IPS-15b (cell line): ENCODE results near the gene ARID3C.
A peak's percentile ranks its signal among the peaks of the same experiment; 100 is the strongest.
"Not testable (repeated sequence)": the region's sequence is repeated elsewhere in the genome, so short reads cannot be mapped to it uniquely, and the experiment has no call there.

Source experiments
- H3K27me3 ChIP-seq: one replicate; pipeline ENCODE4 v1.6.1; 2013; ENCODE audit warnings: low read length; ENCODE audit not compliant: control insufficient read depth, insufficient read depth
- H3K36me3 ChIP-seq: one replicate; pipeline ENCODE4 v1.6.1; 2013; ENCODE audit warnings: low read length; ENCODE audit not compliant: control insufficient read depth, insufficient read depth
- H3K4me1 ChIP-seq: one replicate; pipeline ENCODE4 v1.6.1; 2013; ENCODE audit warnings: mild to moderate bottlenecking, low read length; ENCODE audit not compliant: control insufficient read depth, insufficient read depth
- H3K4me3 ChIP-seq: one replicate; pipeline ENCODE4 v1.5.1; 2013; ENCODE audit warnings: low read depth, low read length
- H3K9ac ChIP-seq: one replicate; pipeline ENCODE4 v1.6.1; 2013; ENCODE audit warnings: low read depth, mild to moderate bottlenecking, low read length
- H3K9me3 ChIP-seq: one replicate; pipeline ENCODE4 v1.6.1; 2013; ENCODE audit warnings: mild to moderate bottlenecking, low read length; ENCODE audit not compliant: control insufficient read depth, insufficient read depth

Gene ARID3C

DNA sequence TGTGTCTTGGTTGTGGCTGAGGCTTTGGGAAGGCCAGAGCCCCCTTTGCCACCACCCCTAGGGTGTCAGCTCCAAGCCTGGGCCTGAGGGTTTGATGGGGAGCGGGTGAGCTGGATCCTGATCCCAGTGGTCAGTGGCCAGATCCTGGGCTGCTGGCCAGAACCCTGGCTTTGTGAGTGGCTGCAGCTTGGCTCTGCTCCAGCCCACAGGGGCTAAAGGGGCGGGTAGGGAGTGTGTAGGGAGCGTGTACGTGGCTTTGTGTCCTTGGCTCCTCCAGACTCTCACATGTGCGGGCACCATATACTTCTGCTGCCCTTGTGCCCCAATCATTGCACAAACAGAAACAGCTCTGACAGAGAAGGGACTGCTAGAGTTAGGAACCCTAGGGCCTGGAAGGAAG lies 21.9 kb upstream of the ARID3C start:
- Histone ChIP-seq H3K4me1 (peaks cover 26% of the 10 kb centered on the region), H3K4me3 (peak overlapping the region; percentile 45), H3K27me3 (no peaks in the 10 kb centered on the region), H3K9ac (no peak overlapping the region), H3K36me3 (peaks cover 13% of the 10 kb centered on the region), H3K9me3 (no peaks in the 10 kb centered on the region)

DNA sequence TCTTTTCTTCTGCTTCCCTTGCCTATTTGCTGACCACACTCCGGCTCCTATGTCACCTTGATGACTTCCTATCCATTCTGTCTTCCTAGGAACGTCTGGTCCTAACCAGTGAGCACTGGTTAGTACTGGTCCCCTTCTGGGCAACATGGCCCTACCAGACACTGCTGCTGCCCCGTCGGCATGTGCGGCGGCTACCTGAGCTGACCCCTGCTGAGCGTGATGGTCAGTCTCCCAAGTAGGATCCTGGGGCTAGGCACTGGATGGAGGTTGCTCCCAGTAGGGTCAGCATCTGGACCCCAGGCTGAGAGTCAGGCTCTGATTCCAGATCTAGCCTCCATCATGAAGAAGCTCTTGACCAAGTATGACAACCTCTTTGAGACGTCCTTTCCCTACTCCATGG lies 19.8 kb upstream of the ARID3C start:
- no peaks in the 10 kb centered on the region for H3K27me3 ChIP-seq
- peaks cover 13% of the 10 kb centered on the region for H3K36me3 ChIP-seq
- no peak overlapping the region for H3K4me3 ChIP-seq
- H3K9me3 ChIP-seq: no peaks in the 10 kb centered on the region
- H3K4me1 ChIP-seq: peaks cover 31% of the 10 kb centered on the region
- no peak overlapping the region for H3K9ac ChIP-seq

DNA sequence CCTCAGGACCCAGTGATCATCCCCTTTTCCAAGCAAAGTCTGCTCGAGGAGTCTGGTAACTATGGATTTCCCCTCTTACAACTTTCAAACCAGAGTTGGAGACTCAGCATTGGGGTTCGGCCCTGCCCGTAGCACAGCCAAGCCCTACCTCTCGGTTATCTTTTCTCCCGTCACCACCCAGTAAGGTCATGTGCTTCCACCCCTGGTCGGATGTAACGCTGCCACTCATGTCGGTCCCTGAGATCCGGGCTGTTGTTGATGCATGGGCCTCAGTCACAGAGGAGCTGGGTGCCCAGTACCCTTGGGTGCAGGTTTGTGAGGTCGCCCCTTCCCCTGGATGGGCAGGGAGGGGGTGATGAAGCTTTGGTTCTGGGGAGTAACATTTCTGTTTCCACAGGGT lies 18.8 kb upstream of the ARID3C start:
- H3K27me3 ChIP-seq: no peaks in the 10 kb centered on the region
- H3K4me1 ChIP-seq: peaks cover 29% of the 10 kb centered on the region
- H3K9ac ChIP-seq: peak overlapping the region; percentile 90
- peak overlapping the region; percentile 98 for H3K4me3 ChIP-seq
- H3K36me3 ChIP-seq: peaks cover 13% of the 10 kb centered on the region
- no peaks in the 10 kb centered on the region for H3K9me3 ChIP-seq

DNA sequence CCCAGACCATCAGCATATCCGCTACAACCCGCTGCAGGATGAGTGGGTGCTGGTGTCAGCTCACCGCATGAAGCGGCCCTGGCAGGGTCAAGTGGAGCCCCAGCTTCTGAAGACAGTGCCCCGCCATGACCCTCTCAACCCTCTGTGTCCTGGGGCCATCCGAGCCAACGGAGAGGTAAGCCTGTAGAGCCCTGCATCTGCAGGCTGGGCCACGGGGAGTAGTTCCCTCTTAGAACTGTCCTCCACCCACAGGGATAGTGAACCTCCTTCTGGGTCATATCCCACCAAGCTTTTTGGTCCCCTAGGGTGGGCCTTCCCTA lies 18.2 kb upstream of the ARID3C start:
- no peaks in the 10 kb centered on the region for H3K27me3 ChIP-seq
- peaks cover 24% of the 10 kb centered on the region for H3K4me1 ChIP-seq
- peaks cover 13% of the 10 kb centered on the region for H3K36me3 ChIP-seq
- H3K9ac ChIP-seq: peak overlapping the region; percentile 90
- no peaks in the 10 kb centered on the region for H3K9me3 ChIP-seq
- H3K4me3 ChIP-seq: peak overlapping the region; percentile 98

DNA sequence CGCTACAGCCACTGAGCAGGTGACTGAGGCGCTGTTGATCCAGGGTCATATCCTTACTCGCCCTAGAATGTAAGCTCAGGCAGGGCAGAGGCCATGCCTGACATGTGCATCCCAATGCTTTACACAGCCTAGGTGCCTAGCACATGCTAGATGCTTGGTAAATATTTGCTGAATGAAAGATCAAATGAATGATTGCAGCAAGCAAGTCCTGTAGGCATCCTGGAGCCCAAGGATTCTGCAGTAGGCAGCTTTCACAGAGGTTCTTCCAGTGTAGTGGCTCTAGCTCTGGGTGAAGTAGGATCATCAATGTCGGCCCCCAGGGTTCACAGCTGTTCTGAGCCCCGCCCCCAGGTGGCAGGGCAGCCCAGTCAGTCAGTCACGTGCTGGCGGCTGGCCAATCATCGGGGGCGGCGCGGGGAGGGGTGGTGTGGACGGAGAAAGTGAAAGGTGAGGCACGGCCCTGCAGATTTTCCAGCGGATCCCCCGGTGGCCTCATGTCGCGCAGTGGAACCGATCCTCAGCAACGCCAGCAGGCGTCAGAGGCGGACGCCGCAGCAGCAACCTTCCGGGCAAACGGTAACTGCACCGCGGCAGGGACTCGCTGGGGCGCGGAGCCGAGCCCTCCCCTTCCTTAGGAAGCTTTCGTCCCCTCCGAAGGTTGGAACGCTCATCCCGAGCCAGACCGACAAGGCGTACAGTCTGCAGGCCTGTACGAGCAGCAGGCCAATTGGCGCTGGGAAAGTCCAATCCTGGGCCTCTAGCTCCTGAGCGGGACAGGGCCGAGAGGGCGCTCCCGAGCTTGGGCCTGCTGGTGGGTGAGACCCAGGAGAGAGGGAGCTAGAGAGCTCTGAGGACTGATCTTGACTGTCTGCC lies 17.6 kb upstream of the ARID3C start, which contains the start of gene GALT:
Gene GALT, plus strand, starts transcription at position 465 of the 873 bp plus-strand sequence. Its CDS starts 30 bp downstream, at position 495.
- Histone ChIP-seq H3K4me1 (peaks cover 22% of the 10 kb centered on the region), H3K9ac (peak within 1 kb of the TSS; percentile 90), H3K27me3 (no peaks in the 10 kb centered on the region), H3K36me3 (peaks cover 13% of the 10 kb centered on the region), H3K9me3 (no peaks in the 10 kb centered on the region), H3K4me3 (peak within 1 kb of the TSS; percentile 98)

DNA sequence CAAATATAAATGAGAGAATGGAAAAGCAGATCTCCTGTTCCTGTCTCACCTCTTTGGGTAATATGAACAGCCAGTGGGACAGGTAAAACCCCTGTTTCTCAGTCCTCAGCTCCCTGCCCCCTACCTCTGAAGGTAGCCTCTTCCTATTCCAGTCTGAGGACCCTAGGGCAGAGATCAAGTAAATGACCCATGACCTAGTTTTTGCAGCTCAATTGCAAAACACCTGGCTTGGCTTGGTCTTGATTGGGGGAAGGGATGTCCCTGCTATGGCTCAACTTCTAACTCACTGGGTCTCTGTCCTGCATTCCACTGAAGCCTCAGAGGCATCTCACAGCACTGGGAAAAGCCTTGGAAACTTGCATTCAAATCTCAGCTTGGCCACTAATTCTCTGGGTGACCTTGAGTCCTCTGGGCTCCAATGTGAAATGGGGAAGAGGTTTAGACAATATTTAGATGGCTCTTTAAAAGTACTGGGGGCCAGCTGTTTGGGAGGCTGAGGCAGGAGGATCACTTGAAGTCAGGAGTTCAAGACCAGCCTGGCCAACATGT lies 16.0 kb upstream of the ARID3C start:
- Histone ChIP-seq H3K9me3 (no peaks in the 10 kb centered on the region), H3K27me3 (no peaks in the 10 kb centered on the region), H3K4me1 (peaks cover 21% of the 10 kb centered on the region), H3K4me3 (peak overlapping the region; percentile 0), H3K36me3 (peaks cover 10% of the 10 kb centered on the region), H3K9ac (peak overlapping the region; percentile 57)

DNA sequence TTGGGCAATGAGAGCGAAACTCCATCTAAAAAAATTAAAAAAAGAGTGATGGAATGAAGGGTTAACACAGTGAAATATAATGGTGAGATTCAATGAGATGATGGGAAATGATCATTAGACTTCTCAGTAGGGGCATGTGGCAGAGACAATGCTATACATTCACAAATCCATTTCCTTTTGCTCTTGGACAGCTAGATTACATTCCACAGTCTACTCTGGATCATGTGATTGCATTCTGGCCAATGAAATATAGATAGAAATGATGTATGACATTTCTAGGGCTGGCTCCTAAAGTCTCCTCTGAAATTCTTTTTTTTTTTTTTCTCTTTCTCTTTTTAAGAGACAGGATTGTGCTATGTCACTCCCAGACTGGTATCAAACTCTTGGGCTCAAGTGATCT lies 13.8 kb upstream of the ARID3C start:
- H3K9me3 ChIP-seq: no peaks in the 10 kb centered on the region
- peaks cover 22% of the 10 kb centered on the region for H3K4me1 ChIP-seq
- no peak overlapping the region for H3K9ac ChIP-seq
- no peak overlapping the region for H3K4me3 ChIP-seq
- no peaks in the 10 kb centered on the region for H3K36me3 ChIP-seq
- H3K27me3 ChIP-seq: no peaks in the 10 kb centered on the region

DNA sequence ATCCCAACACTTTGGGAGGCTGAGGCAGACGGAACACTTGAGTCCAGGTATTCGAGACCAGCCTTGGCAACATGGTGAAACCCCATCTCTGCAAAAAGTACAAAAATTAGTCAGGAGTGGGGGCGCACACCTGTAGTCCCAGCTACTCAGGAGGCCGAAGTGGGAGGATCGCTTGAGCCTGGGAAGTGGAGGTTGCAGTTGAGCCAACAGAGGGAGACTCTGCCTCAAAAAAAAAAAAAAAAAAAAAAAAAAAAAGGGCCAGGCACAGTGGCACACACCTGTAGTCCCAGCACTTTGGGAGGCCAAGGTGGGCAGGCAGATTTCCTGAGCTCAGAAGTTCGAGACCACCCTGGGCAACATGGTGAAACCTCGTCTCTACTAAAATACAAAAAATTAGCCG lies 10.5 kb upstream of the ARID3C start:
- H3K9ac ChIP-seq, H3K4me1 ChIP-seq, H3K27me3 ChIP-seq, H3K36me3 ChIP-seq, H3K9me3 ChIP-seq, H3K4me3 ChIP-seq: not testable (repeated sequence)

DNA sequence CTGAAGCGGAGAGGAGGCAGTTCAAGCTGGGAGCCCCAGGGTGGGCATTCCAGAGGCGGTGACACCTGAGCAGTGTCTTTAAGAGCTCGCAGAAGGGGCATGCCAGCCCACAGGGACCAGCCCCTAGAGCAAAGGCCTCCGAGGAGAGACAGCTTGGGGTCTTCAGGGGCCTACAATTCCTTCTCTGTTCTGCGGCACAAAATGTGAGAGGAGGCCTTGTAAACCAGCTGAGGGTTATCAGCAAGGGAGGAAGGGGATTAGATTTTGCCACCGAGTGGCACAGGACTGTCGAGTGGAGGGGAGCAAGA lies 9.2 kb upstream of the ARID3C start:
- Histone ChIP-seq H3K4me3 (peak overlapping the region; percentile 80), H3K9ac (peak overlapping the region; percentile 26)

DNA sequence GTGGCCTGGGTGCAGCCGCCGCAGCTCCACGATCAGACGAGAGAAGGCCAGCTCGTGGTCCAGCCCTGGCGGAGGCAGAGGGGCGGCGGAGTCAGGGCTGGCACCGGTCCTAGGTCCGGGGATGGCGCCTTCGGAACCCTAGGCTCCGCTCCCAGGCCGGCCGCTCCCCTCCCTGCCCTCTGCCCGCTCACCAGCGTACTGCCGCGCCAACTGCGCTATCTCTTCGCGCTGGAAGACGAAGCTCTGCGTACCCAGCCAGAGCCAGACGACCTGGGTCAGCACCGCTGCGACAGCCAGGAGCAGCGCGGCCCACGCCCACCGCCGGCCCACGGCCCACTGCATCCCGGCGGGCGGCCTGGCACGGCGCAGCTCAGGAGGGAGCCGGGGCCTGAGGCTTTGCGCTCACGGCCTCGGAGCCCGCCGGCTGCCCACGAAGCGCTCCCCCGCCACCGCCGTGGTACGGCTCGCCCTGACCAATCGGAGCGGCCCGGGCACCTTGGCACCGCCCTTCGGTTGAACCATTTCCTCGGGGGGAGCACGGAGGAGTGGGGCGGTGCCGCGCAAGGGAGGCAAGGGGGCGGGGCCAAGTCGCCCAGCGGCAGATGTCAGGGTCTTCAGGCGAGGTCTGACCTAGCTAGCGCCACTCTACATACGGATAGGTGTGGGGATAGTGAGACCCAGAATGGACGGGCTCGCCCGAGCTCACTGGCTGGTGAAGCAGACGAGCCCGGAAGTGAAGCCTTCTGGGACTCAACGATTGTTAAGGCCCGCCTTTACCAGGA lies 8.7 kb upstream of the ARID3C start, which contains the start of gene SIGMAR1:
Gene SIGMAR1, minus strand, starts transcription at position 432 of the 782 bp plus-strand sequence. Its CDS starts 90 bp downstream, at position 342.
- peaks cover 11% of the 10 kb centered on the region for H3K27me3 ChIP-seq
- no peaks in the 10 kb centered on the region for H3K9me3 ChIP-seq
- H3K4me1 ChIP-seq: peaks cover 8% of the 10 kb centered on the region
- H3K36me3 ChIP-seq: peaks cover 7% of the 10 kb centered on the region
- H3K9ac ChIP-seq: peak within 1 kb of the TSS; percentile 79
- H3K4me3 ChIP-seq: peak within 1 kb of the TSS; percentile 80

More for the DNA sequence above, 9.2 kb upstream of the ARID3C start:
- Histone ChIP-seq H3K9me3 (no peaks in the 10 kb centered on the region), H3K27me3 (peaks cover 10% of the 10 kb centered on the region), H3K4me1 (peaks cover 8% of the 10 kb centered on the region), H3K36me3 (peaks cover 7% of the 10 kb centered on the region)

DNA sequence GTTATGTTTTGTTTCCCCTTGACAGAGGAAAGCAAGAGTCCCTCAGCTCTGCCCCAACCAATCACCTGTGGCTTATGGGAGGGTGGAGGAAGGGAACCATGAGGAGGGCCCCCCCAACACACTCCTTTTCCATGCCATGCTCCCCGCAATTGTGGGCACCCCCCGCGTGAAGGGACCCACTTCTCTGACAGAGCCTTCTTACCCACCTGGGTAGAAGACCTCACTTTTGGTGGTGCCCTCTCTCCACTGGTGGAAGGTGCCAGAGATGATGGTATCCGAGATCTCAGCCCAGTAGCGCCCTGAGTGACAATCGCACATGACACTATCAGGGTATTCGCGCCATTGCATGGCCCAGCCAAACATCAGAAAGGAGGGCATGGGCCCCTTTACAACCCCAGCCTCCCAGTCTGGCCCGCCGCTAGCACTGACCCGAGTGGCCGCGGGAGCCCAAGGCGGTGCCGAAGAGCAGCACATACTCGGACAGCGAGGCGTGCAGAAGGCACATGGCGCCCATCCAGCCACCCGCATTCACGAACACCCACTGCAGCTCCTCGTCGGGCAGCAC lies 8.0 kb upstream of the ARID3C start:
- H3K4me3 ChIP-seq: peak overlapping the region; percentile 80
- H3K27me3 ChIP-seq: peaks cover 18% of the 10 kb centered on the region
- H3K9me3 ChIP-seq: no peaks in the 10 kb centered on the region
- peaks cover 8% of the 10 kb centered on the region for H3K4me1 ChIP-seq
- H3K9ac ChIP-seq: peak overlapping the region; percentile 79
- peaks cover 7% of the 10 kb centered on the region for H3K36me3 ChIP-seq
